OCI-LY7 (cell line): ENCODE measurements around the gene VWA8. TPM values are rescaled to one million over a fixed set of nuclear protein-coding genes. Genes with fewer than 3 reads are reported as not detected.

Experiments used
- BruUV-seq: library from RNA; stranded (reverse); fragments of 400-500 nt; replicated peaks from 2 replicates; lab custom pipeline; 2021; lab: Mats Ljungman, UMichigan
- CTCF ChIA-PET: fragments of 300-600 bp; sonication (Branson Sonifier 250); formaldehyde crosslinking; loops from one replicate; lab custom pipeline; 2022; ENCODE audit warnings: antibody characterized with exemption; ENCODE audit not compliant: unreplicated experiment; lab: Charles Lee
- POLR2A ChIA-PET: fragments of 300-600 bp; sonication (Branson Sonifier 250); formaldehyde crosslinking; loops from one replicate; lab custom pipeline; 2022; ENCODE audit warnings: antibody characterized with exemption; lab: Charles Lee
- DNase-seq: peaks from one replicate; pipeline ENCODE4 v3.0.0-alpha.2; 2015; ENCODE audit warnings: low spot score
- H2AFZ ChIP-seq: fragments of 200-600 bp; sonication (generic), shearing (Covaris generic); 2 replicates; pipeline ENCODE4 v1.6.1; 2014; ENCODE audit warnings: mild to moderate bottlenecking, antibody characterized with exemption, low read length, moderate library complexity
- H3K27ac ChIP-seq: fragments of 200-600 bp; sonication (generic); 2 replicates; pipeline ENCODE4 v1.5.1; 2014; ENCODE audit warnings: mixed run types, low read depth, mild to moderate bottlenecking, moderate library complexity, low read length, inconsistent platforms; ENCODE audit not compliant: poor library complexity, severe bottlenecking
- H3K36me3 ChIP-seq: fragments of 200-600 bp; sonication (generic); 2 replicates; pipeline ENCODE4 v1.6.1; 2014; ENCODE audit warnings: mild to moderate bottlenecking, antibody characterized with exemption, low read length, moderate library complexity, mixed read lengths; ENCODE audit not compliant: insufficient read depth
- H3K4me1 ChIP-seq: fragments of 200-600 bp; sonication (generic); 2 replicates; pipeline ENCODE4 v1.5.1; 2014; ENCODE audit warnings: mild to moderate bottlenecking, low read length; ENCODE audit not compliant: insufficient read depth, poor library complexity, severe bottlenecking
- H3K4me2 ChIP-seq: fragments of 200-600 bp; sonication (generic); 2 replicates; pipeline ENCODE4 v1.6.1; 2014; ENCODE audit warnings: mild to moderate bottlenecking, low read length
- H3K4me3 ChIP-seq: fragments of 200-600 bp; sonication (generic); 2 replicates; pipeline ENCODE4 v1.5.1; 2014; ENCODE audit warnings: mild to moderate bottlenecking, low read depth, low read length; ENCODE audit not compliant: poor library complexity, severe bottlenecking
- H3K79me2 ChIP-seq: fragments of 200-600 bp; sonication (generic); 2 replicates; pipeline ENCODE4 v1.6.1; 2016; ENCODE audit warnings: low read depth, mild to moderate bottlenecking, low read length, moderate library complexity, mixed read lengths; ENCODE audit not compliant: insufficient read depth
- H3K9me2 ChIP-seq: fragments of 200-600 bp; sonication (generic); 2 replicates; pipeline ENCODE4 v1.6.1; 2016; ENCODE audit warnings: mild to moderate bottlenecking, low read length, mixed read lengths; ENCODE audit not compliant: insufficient read depth
- H3K9me3 ChIP-seq: fragments of 200-600 bp; sonication (generic); 2 replicates; pipeline ENCODE4 v1.6.1; 2014; ENCODE audit warnings: mild to moderate bottlenecking, mixed run types, low read length, mixed read lengths
- H4K20me1 ChIP-seq: fragments of 200-600 bp; sonication (generic); 2 replicates; pipeline ENCODE4 v1.6.1; 2014; ENCODE audit warnings: mild to moderate bottlenecking, antibody characterized with exemption, low read length, moderate library complexity, mixed read lengths; ENCODE audit not compliant: insufficient read depth
- CTCF ChIP-seq: fragments of 200-600 bp; sonication (generic); conservative IDR thresholded peaks from 2 replicates; pipeline ENCODE4 v1.5.1; 2014; ENCODE audit warnings: mild to moderate bottlenecking, antibody characterized with exemption, low read length, moderate library complexity, mixed read lengths
- EZH2phosphoT487 ChIP-seq: fragments of 200-600 bp; sonication (generic); IDR thresholded peaks from 2 replicates; pipeline ENCODE4 v1.6.1; 2018; ENCODE audit warnings: low read depth, borderline replicate concordance, mild to moderate bottlenecking, mixed run types, antibody characterized with exemption, low read length, moderate library complexity, mixed read lengths
- intact Hi-C: fragments of 100-400 bp; cut with micrococcal nuclease; formaldehyde crosslinking; loops from one replicate; pipeline ENCODE4 v1.10.0; 2022; ENCODE audit not compliant: unreplicated experiment
- total RNA-seq, 2 experiments: library from RNA; depleted of rRNA in 1 of 2; stranded (reverse); fragments of >200 nt in 1 of 2; shearing (Covaris generic) in 1 of 2; gene quantifications; 2 replicates each; pipeline ENCODE4 v1.2.3, GENCODE V29; 2014 to 2022

Gene VWA8
- total RNA-seq, 2 experiments from 2014 or later = 26.4 to 31.5 TPM

DNA sequence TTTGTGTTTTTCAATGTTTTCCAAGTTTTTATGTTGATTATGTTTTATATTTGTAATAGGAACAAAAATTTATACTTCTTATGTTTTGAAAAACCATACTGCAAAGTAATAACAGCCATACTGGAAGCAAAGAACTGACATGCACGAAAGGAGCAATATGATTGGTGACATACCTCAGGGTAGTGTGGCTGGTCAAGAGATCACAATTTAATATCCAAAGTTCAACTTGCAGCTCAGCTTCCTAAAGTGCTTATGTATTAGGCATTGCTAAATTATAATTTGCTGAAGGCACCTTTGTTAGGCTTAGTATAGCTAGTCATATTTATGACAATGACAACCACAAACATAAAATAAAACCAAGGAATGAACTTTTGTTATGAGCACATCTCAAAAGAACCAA lies 25.9 kb downstream of the VWA8 start:
- H3K79me2 ChIP-seq = peaks cover 15% of the 10 kb centered on the region; the same call in 1 of the 2 replicates
- H3K4me1 ChIP-seq = no peaks in the 10 kb centered on the region
- TF ChIP-seq EZH2phosphoT487 = no peak
- no peaks in the 10 kb centered on the region for H4K20me1 ChIP-seq
- H3K9me2 ChIP-seq = no peaks in the 10 kb centered on the region
- H3K4me2 ChIP-seq = no peak overlapping the region
- no peak overlapping the region for H2AFZ ChIP-seq
- H3K9me3 ChIP-seq = no peaks in the 10 kb centered on the region
- no peak overlapping the region for H3K4me3 ChIP-seq
- CTCF ChIA-PET = no interaction called here
- no peak overlapping the region for H3K27ac ChIP-seq
- intact Hi-C loops = no loop called here
- H3K36me3 ChIP-seq = peaks cover 13% of the 10 kb centered on the region
- POLR2A ChIA-PET = interaction anchor here (0.7 to 1.4 kb wide), 3 partner anchors 15 to 25 kb away, joined by 3 read pairs; no protein-coding TSS in a partner anchor
- DNase-seq = no peak
- no TSS peak for BruUV-seq

DNA sequence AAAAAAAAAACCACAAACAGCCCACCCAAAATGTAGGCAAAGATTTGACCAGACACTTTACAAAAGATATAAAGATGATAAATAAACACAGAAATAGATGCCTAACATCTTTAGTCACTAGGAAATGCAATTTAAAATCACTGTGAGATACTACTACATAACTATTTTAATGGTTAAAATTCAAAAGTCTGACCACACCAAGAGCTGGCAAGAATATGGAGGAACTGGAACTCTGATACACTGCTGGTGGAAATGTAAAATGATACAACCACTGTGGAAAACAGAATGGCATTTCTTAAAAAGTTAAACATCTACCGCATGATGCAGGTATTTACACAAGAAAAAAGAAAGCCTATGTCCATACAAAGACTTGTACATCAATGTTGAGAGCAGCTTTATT lies 26.8 kb downstream of the VWA8 start:
- Histone ChIP-seq H3K79me2 (0 out of 2 replicates have a peak, but pooled peaks cover 10% of the 10 kb centered on the region), H2AFZ (no peak overlapping the region), H3K4me3 (no peak overlapping the region), H3K27ac (no peak overlapping the region), H3K9me3 (no peaks in the 10 kb centered on the region), H3K9me2 (no peaks in the 10 kb centered on the region), H3K4me2 (no peak overlapping the region), H3K4me1 (no peaks in the 10 kb centered on the region), H4K20me1 (no peaks in the 10 kb centered on the region), H3K36me3 (peaks cover 13% of the 10 kb centered on the region)
- intact Hi-C loops = no loop called here
- BruUV-seq = no TSS peak
- TF ChIP-seq CTCF = no peak
- TF ChIP-seq EZH2phosphoT487 = no peak
- DNase-seq = no peak
- CTCF ChIA-PET = no interaction called here
- POLR2A ChIA-PET = interaction anchor here (0.7 to 1.4 kb wide), 6 partner anchors 12 to 56 kb away, joined by 3 to 4 read pairs (median 3); no protein-coding TSS in a partner anchor

- Histone ChIP-seq H2AFZ (no peak overlapping the region), H3K36me3 (peaks cover 37% of the 10 kb centered on the region), H3K27ac (no peak overlapping the region), H3K9me3 (peaks cover 20% of the 10 kb centered on the region; the same call in 1 of the 2 replicates), H3K9me2 (no peaks in the 10 kb centered on the region), H4K20me1 (no peaks in the 10 kb centered on the region), H3K4me2 (no peak overlapping the region), H3K79me2 (peaks cover 27% of the 10 kb centered on the region; the same call in 1 of the 2 replicates), H3K4me1 (no peaks in the 10 kb centered on the region), H3K4me3 (no peak overlapping the region)
- TF ChIP-seq EZH2phosphoT487 (no peak), CTCF (no peak)
- BruUV-seq = no TSS peak
- DNase-seq = no peak
- ChIA-PET CTCF (no interaction called here), POLR2A (interaction anchor here (0.6 to 1.5 kb wide), 8 partner anchors 13 to 676 kb away, joined by 3 to 9 read pairs (median 3); partner anchors contain the start of gene VWA8)
- intact Hi-C loops = no loop called here
Observed at GRCh38 chr13:41931337-41931736, 29.6 kb downstream of the VWA8 start.
